GM19397 (cell line): ENCODE results near the gene KATNIP.

ENCODE experiments used
- ATAC-seq: cut with Tn5 transposase; IDR thresholded peaks from one replicate; pipeline ENCODE4 v1.9.1; 2021; ENCODE audit warnings: mild to moderate bottlenecking, moderate library complexity; ENCODE audit not compliant: unreplicated experiment

The KATNIP gene

GRCh38 chr16:27579087-27579980 lies 29.4 kb downstream of the KATNIP start:
- no peak for ATAC-seq

DNA sequence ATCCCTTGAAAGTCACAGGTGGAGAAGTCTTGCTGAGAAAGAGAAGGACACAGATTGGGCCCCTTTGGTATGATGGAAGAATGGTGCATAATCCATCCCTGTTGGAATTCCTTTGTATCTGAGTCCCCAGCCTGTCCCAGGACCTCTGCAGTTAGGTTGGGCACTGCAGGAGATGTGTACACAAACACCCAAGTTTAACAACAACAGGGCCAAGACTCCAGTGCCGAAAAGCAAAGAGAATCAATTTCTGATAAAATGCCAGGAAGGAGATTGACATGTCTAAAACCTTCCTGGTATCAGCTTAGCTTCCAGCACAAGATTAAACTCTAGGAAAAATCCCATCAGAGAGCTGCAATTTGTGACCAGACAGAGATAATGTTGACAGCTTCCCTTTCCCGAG lies 32.9 kb downstream of the KATNIP start:
- ATAC-seq: no peak

- ATAC-seq: no peak
Measured at GRCh38 chr16:27583634-27584033, 33.7 kb downstream of the KATNIP start.

GRCh38 chr16:27585200-27585599 lies 35.3 kb downstream of the KATNIP start:
- ATAC-seq: no peak

GRCh38 chr16:27586711-27587110 lies 36.8 kb downstream of the KATNIP start:
- no peak for ATAC-seq

- no peak for ATAC-seq
Measured at GRCh38 chr16:27588057-27588456, 38.1 kb downstream of the KATNIP start.

DNA sequence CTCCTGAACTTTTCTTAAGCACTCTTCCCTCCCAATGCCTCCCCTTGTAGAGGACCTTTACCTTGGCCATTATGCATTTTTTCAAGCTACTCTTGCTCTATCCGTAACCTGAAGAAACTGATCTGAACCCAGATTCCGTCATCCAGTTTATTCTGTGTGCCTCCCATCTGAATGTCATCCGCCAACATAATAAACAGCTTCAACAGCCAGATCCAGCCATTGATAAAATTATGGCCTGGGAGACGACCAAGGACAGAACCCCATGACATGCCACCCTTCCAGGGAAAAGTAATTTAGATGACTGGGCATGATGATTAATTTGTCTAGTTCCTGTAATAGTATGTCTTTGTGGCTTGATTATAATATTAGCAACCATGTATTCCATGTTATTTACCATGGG lies 41.9 kb downstream of the KATNIP start:
- ATAC-seq: no peak

DNA sequence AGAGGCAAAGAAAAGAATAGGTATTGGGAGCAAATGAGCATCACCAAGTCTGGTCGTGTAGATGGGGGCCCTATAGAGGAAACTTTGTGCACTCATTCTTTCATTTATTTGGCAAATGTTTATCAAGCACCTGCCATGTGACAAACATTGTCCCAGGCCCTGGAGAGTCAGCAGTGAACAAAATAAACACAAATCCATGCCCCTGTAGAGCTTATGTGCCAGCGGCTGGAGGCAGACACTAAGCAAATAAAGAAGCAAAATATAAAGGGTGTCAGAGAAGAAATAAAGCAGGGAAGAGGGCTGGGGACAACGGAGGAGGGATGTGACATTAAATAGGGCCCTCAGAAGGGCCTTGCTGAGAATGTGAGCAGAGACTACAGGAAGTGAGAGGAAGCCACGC lies 45.5 kb downstream of the KATNIP start:
- no peak for ATAC-seq

- ATAC-seq: no peak
Measured at GRCh38 chr16:27595993-27596392, 46.0 kb downstream of the KATNIP start.

- ATAC-seq: no peak
Measured at GRCh38 chr16:27596411-27596810, 46.5 kb downstream of the KATNIP start.

DNA sequence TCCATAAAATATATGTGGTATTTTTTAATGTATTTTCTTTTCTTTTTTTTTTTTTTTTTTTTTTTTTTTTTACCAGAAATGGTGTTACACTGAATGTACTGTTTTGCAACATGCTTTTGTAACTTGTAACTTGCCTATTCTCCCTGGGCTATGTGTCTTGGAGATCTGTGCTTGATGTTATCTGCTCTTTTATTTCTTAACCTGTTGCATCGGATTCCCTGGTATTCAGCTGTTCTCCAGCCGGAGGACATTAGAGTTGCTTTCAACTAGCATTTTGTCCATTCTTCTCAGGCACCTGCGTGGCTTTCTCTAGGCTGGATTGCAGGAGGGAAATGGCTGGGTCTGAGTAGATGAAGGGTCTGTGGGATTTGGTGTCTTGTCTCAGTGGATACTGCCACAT lies 47.4 kb downstream of the KATNIP start:
- no peak for ATAC-seq

GRCh38 chr16:27598220-27598619 lies 48.3 kb downstream of the KATNIP start:
- no peak for ATAC-seq

- no peak for ATAC-seq
Measured at GRCh38 chr16:27598931-27599565, 49.1 kb downstream of the KATNIP start.

DNA sequence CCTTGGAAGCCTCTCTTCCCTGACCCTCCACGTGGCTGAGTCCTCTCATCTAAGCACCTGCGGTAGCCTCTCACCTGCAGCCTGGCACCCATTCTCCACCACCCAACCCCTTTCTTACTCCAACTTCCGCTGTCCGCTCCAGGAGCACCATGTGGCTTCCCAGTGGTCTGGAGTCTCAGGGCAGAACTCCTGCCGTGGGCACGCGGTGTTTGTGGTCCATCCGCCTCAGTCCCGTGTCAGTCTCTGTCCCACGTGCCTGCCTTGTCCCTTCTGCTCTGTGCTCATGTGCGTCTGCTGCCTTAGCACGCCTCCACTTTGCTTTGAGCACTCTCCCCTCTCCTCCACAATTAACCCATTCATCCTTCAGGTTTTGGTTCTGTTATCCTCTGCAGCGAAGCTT lies 49.7 kb downstream of the KATNIP start:
- no peak for ATAC-seq
